ENCODE measurements around the gene ARSK. TPM values are rescaled to one million over a fixed set of nuclear protein-coding genes. Genes with fewer than 3 reads are reported as not detected.
A peak's percentile ranks its signal among the peaks of the same experiment; 100 is the strongest.

Gene ARSK
- total and polyA plus RNA-seq, 2 of the 13 experiments (the other 11 are each of a cell fraction or from before 2014, with no cell fraction given): 7.9 TPM

- TF ChIP-seq CHCHD3 (CRISPR knock-in tag; IDR thresholded peaks at IDR 0.05) (no peak), ZNF101 (CRISPR knock-in tag; IDR thresholded peaks at IDR 0.05; ENCODE audit: borderline replicate concordance, low read depth) (no peak), REPIN1 (CRISPR knock-in tag; IDR thresholded peaks at IDR 0.05; ENCODE audit: borderline replicate concordance, low read depth) (0 out of 2 replicates have a peak, but pooled peaks have one; percentile 73), JARID2 (CRISPR knock-in tag; IDR thresholded peaks at IDR 0.05; ENCODE audit: insufficient replicate concordance) (no peak), ZNF34 (CRISPR knock-in tag; IDR thresholded peaks at IDR 0.05; ENCODE audit: borderline replicate concordance) (no peak), ZNF18 (CRISPR knock-in tag; IDR thresholded peaks at IDR 0.05; ENCODE audit: insufficient replicate concordance) (no peak), PHF20 (CRISPR knock-in tag; IDR thresholded peaks at IDR 0.05) (peak; percentile 79), LCORL (IDR thresholded peaks at IDR 0.05) (no peak), LCORL (CRISPR knock-in tag; IDR thresholded peaks at IDR 0.05) (peak; percentile 81), PRMT3 (CRISPR knock-in tag; IDR thresholded peaks at IDR 0.05; ENCODE audit: borderline replicate concordance, low read depth) (0 out of 2 replicates have a peak, but pooled peaks have one; percentile 55), NFIB (CRISPR knock-in tag; IDR thresholded peaks at IDR 0.05; ENCODE audit: borderline replicate concordance) (no peak), ATAD3A (CRISPR knock-in tag; IDR thresholded peaks at IDR 0.05) (no peak), SMAD9 (CRISPR knock-in tag; IDR thresholded peaks at IDR 0.05) (no peak), RORA (CRISPR knock-in tag; IDR thresholded peaks at IDR 0.05) (no peak), HNRNPUL1 (IDR thresholded peaks at IDR 0.05; ENCODE audit: low read depth, low read length) (no peak), ZSCAN30 (CRISPR knock-in tag; IDR thresholded peaks at IDR 0.05) (no peak), NR1H2 (CRISPR knock-in tag; IDR thresholded peaks at IDR 0.05; ENCODE audit: borderline replicate concordance, low read depth) (no peak), SOX5 (CRISPR knock-in tag; IDR thresholded peaks at IDR 0.05; ENCODE audit: borderline replicate concordance) (no peak), THAP9 (CRISPR knock-in tag; IDR thresholded peaks at IDR 0.05; ENCODE audit: borderline replicate concordance) (peak; percentile 76; the same call in 1 of the 2 replicates), TFE3 (CRISPR knock-in tag; IDR thresholded peaks at IDR 0.05) (peak; percentile 93), AGO2 (optimal IDR thresholded peaks at IDR 0.05; ENCODE audit: low read depth, low read length) (no peak), MAZ (IDR thresholded peaks at IDR 0.05; ENCODE audit: borderline replicate concordance, low read depth, low read length) (no peak), MAZ (CRISPR knock-in tag; IDR thresholded peaks at IDR 0.05; ENCODE audit: low read depth) (peak; percentile 56), EHMT2 (IDR thresholded peaks at IDR 0.05; ENCODE audit: borderline replicate concordance, low read depth, low read length) (no peak)
Measured at GRCh38 chr5:95554647-95555548, at the start of gene ARSK, which contains the start of gene SKIC3 (continued).

Data from HepG2 (cell line).